SK-N-SH (cell line): ENCODE results near the gene NOG.

Experiments used
- EP300 ChIP-seq, 2 experiments: IDR thresholded peaks; 2 replicates each; pipeline versions ENCODE4 v1.4.0 to v1.6.1; 2012; ENCODE audit warnings: borderline replicate concordance in 1 of 2, low read depth in 1 of 2, low read length in 1 of 2
- MEF2A ChIP-seq: IDR thresholded peaks from 2 replicates; pipeline ENCODE4 v1.4.0; 2012; ENCODE audit warnings: low read depth, borderline replicate concordance
- POLR2AphosphoS5 ChIP-seq: IDR thresholded peaks from 2 replicates; pipeline ENCODE4 v1.6.1; 2012; ENCODE audit warnings: low read depth, low read length
- RXRA ChIP-seq: IDR thresholded peaks from 2 replicates; pipeline ENCODE4 v1.4.0; 2012; ENCODE audit warnings: low read depth, mild to moderate bottlenecking, borderline replicate concordance
- SIN3A ChIP-seq: IDR thresholded peaks from 2 replicates; pipeline ENCODE4 v1.6.1; 2012; ENCODE audit warnings: low read depth, mild to moderate bottlenecking, low read length, moderate library complexity, borderline replicate concordance
- TAF1 ChIP-seq: IDR thresholded peaks from 2 replicates; pipeline ENCODE4 v1.6.1; 2012; ENCODE audit warnings: low read depth, mild to moderate bottlenecking, low read length, moderate library complexity, borderline replicate concordance
- TEAD4 ChIP-seq: IDR thresholded peaks from 2 replicates; pipeline ENCODE4 v1.4.0; 2012; ENCODE audit warnings: mild to moderate bottlenecking, borderline replicate concordance; ENCODE audit not compliant: insufficient read depth
- TF ChIP-seq, protein P1 (sequence below): fragments of 200-600 bp; sonication (generic); IDR thresholded peaks from 2 replicates; pipeline ENCODE4 v1.6.1; 2017; ENCODE audit warnings: antibody characterized with exemption, mild to moderate bottlenecking, moderate library complexity
- TF ChIP-seq, protein P2 (sequence below): fragments of 150-350 bp; IDR thresholded peaks from 2 replicates; pipeline ENCODE4 v1.6.1; 2016; ENCODE audit warnings: mild to moderate bottlenecking, low read depth, low read length

DNA sequence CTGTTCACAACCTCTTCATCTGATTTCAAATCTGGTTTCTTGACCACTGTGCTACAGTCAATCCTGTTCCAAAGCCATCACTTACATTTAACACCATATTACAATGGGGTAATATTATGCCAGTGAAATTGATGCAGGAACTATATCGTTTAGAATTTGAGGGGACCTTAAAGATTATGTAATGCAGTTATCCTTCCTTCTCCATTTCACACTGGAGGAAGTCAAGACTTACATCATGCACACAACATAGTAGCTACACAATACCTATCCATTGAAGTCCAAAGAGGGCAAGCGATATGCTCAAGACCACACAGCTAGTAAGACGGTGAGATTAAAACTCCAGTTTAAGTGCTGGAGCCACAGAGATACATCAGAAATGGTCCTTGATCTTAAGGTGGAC lies 16.8 kb downstream of the NOG start:
- TF ChIP-seq POLR2AphosphoS5 (no peak), MEF2A (no peak), TEAD4 (no peak), SIN3A (no peak), EP300 (IDR thresholded peaks at IDR 0.05; ENCODE audit: borderline replicate concordance in 1 of 2, low read depth in 1 of 2, low read length in 1 of 2) (no peak), TAF1 (no peak), RXRA (no peak)
- TF ChIP-seq, protein P1, sequence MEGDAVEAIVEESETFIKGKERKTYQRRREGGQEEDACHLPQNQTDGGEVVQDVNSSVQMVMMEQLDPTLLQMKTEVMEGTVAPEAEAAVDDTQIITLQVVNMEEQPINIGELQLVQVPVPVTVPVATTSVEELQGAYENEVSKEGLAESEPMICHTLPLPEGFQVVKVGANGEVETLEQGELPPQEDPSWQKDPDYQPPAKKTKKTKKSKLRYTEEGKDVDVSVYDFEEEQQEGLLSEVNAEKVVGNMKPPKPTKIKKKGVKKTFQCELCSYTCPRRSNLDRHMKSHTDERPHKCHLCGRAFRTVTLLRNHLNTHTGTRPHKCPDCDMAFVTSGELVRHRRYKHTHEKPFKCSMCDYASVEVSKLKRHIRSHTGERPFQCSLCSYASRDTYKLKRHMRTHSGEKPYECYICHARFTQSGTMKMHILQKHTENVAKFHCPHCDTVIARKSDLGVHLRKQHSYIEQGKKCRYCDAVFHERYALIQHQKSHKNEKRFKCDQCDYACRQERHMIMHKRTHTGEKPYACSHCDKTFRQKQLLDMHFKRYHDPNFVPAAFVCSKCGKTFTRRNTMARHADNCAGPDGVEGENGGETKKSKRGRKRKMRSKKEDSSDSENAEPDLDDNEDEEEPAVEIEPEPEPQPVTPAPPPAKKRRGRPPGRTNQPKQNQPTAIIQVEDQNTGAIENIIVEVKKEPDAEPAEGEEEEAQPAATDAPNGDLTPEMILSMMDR: no peak
- TF ChIP-seq, protein P2, sequence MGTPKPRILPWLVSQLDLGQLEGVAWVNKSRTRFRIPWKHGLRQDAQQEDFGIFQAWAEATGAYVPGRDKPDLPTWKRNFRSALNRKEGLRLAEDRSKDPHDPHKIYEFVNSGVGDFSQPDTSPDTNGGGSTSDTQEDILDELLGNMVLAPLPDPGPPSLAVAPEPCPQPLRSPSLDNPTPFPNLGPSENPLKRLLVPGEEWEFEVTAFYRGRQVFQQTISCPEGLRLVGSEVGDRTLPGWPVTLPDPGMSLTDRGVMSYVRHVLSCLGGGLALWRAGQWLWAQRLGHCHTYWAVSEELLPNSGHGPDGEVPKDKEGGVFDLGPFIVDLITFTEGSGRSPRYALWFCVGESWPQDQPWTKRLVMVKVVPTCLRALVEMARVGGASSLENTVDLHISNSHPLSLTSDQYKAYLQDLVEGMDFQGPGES: no peak
